IMR-90 (cell line): Measurements from ENCODE around the gene MIPEP. TPM values are rescaled to one million over a fixed set of nuclear protein-coding genes. Genes with fewer than 3 reads are reported as not detected.

ENCODE experiments used
- ATAC-seq: fragments of 200-7000 bp; cut with Tn5 transposase; 2 replicates; pipeline ENCODE4 v1.9.1; 2020; ENCODE audit warnings: low read depth, mild to moderate bottlenecking, moderate library complexity
- BruUV-seq: library from RNA; stranded (reverse); fragments of 400-500 nt; replicated peaks from 2 replicates; lab custom pipeline; 2021; lab: Mats Ljungman, UMichigan
- CTCF ChIA-PET: fragments of 300-600 bp; formaldehyde crosslinking; extraction: SDS; loops from one replicate; lab custom pipeline; 2021; ENCODE audit warnings: antibody characterized with exemption; lab: Yijun Ruan, JAX
- POLR2A ChIA-PET: fragments of 300-600 bp; sonication (Branson Sonifier 250); formaldehyde crosslinking; loops from one replicate; lab custom pipeline; 2022; ENCODE audit warnings: antibody characterized with exemption; ENCODE audit not compliant: unreplicated experiment; lab: Charles Lee
- DNase-seq: peaks from one replicate; pipeline ENCODE4 v3.0.0; 2013
- H2AFZ ChIP-seq: replicated peaks from 2 replicates; pipeline ENCODE3; 2013; ENCODE audit warnings: low read length, mild to moderate bottlenecking; ENCODE audit not compliant: poor library complexity
- H2AK5ac ChIP-seq: 2 replicates; pipeline ENCODE4 v1.6.1; 2013; ENCODE audit warnings: low read depth, low read length, inconsistent platforms
- H2AK9ac ChIP-seq: replicated peaks from 2 replicates; pipeline ENCODE3; 2013; ENCODE audit warnings: mild to moderate bottlenecking, low read depth, low read length, moderate library complexity; ENCODE audit not compliant: poor library complexity
- H2BK120ac ChIP-seq: 2 replicates; pipeline ENCODE4 v1.6.1; 2013; ENCODE audit warnings: low read depth, low read length, inconsistent platforms
- H2BK15ac ChIP-seq: 3 replicates; pipeline ENCODE4 v1.6.1; 2013; ENCODE audit warnings: low read depth, low read length, inconsistent platforms
- H2BK20ac ChIP-seq: 2 replicates; pipeline ENCODE4 v1.6.1; 2013; ENCODE audit warnings: low read depth, mild to moderate bottlenecking, inconsistent platforms, low read length, moderate library complexity
- H2BK5ac ChIP-seq: 2 replicates; pipeline ENCODE4 v1.6.1; 2013; ENCODE audit warnings: mild to moderate bottlenecking, low read depth, low read length, inconsistent platforms; ENCODE audit not compliant: poor library complexity, severe bottlenecking
- H3K14ac ChIP-seq: replicated peaks from 2 replicates; pipeline ENCODE4 v1.6.1; 2013; ENCODE audit warnings: low read depth, low read length, inconsistent platforms
- H3K18ac ChIP-seq: 2 replicates; pipeline ENCODE4 v1.6.1; 2013; ENCODE audit warnings: low read depth, low read length, control low read depth
- H3K23ac ChIP-seq: 2 replicates; pipeline ENCODE4 v1.6.1; 2013; ENCODE audit warnings: low read depth, low read length, inconsistent platforms
- H3K27ac ChIP-seq: 2 replicates; pipeline ENCODE4 v1.5.1; 2013; ENCODE audit warnings: mild to moderate bottlenecking, control low read depth, low read length; ENCODE audit not compliant: insufficient read depth
- H3K27me3 ChIP-seq: 2 replicates; pipeline ENCODE4 v1.6.1; 2013; ENCODE audit warnings: low read length; ENCODE audit not compliant: control insufficient read depth, insufficient read depth
- H3K36me3 ChIP-seq: 2 replicates; pipeline ENCODE4 v1.6.1; 2013; ENCODE audit warnings: low read length, mixed read lengths; ENCODE audit not compliant: control insufficient read depth, insufficient read depth
- H3K4ac ChIP-seq: 2 replicates; pipeline ENCODE4 v1.6.1; 2013; ENCODE audit warnings: low read depth, low read length, inconsistent platforms
- H3K4me1 ChIP-seq: 2 replicates; pipeline ENCODE4 v1.6.1; 2013; ENCODE audit warnings: low read length, mixed read lengths; ENCODE audit not compliant: control insufficient read depth, insufficient read depth
- H3K4me2 ChIP-seq: 2 replicates; pipeline ENCODE4 v1.6.1; 2013; ENCODE audit warnings: low read depth, mild to moderate bottlenecking, control low read depth, low read length, moderate library complexity
- H3K4me3 ChIP-seq: 2 replicates; pipeline ENCODE4 v1.5.1; 2013; ENCODE audit warnings: low read depth, mild to moderate bottlenecking, control low read depth, low read length, moderate library complexity; ENCODE audit not compliant: insufficient read depth
- H3K56ac ChIP-seq: 2 replicates; pipeline ENCODE4 v1.6.1; 2013; ENCODE audit warnings: low read length, inconsistent platforms; ENCODE audit not compliant: insufficient read depth; ENCODE audit errors: extremely low read depth
- H3K79me1 ChIP-seq, 2 experiments: 2 replicates each; pipeline ENCODE4 v1.6.1; 2013; ENCODE audit warnings: low read length in 2 of 2, inconsistent platforms in 1 of 2, low read depth in 1 of 2
- H3K9ac ChIP-seq: 2 replicates; pipeline ENCODE4 v1.6.1; 2013; ENCODE audit warnings: low read depth, low read length, control low read depth
- H3K9me1 ChIP-seq: 2 replicates; pipeline ENCODE4 v1.6.1; 2013; ENCODE audit warnings: low read length, inconsistent platforms; ENCODE audit not compliant: insufficient read depth
- H3K9me3 ChIP-seq: 2 replicates; pipeline ENCODE4 v1.6.1; 2013; ENCODE audit warnings: low read length; ENCODE audit not compliant: control insufficient read depth, insufficient read depth
- H4K20me1 ChIP-seq: 2 replicates; pipeline ENCODE4 v1.6.1; 2013; ENCODE audit warnings: low read length, inconsistent platforms; ENCODE audit not compliant: insufficient read depth
- H4K5ac ChIP-seq: 2 replicates; pipeline ENCODE4 v1.6.1; 2013; ENCODE audit warnings: mild to moderate bottlenecking, low read depth, low read length, control low read depth
- H4K8ac ChIP-seq, 2 experiments: 2 replicates each; pipeline ENCODE4 v1.6.1; 2013; ENCODE audit warnings: low read depth in 2 of 2, low read length in 2 of 2, control low read depth in 1 of 2, inconsistent platforms in 1 of 2
- H4K91ac ChIP-seq: 2 replicates; pipeline ENCODE4 v1.6.1; 2013; ENCODE audit warnings: low read depth, low read length, inconsistent platforms; ENCODE audit not compliant: insufficient read depth
- BHLHE40 ChIP-seq: fragments of 150-350 bp; IDR thresholded peaks from 2 replicates; pipeline ENCODE4 v1.6.1; 2016; ENCODE audit warnings: mild to moderate bottlenecking, low read depth, low read length
- CEBPB ChIP-seq: IDR thresholded peaks from 2 replicates; pipeline ENCODE4 v1.6.1; 2012; ENCODE audit warnings: low read depth, low read length, improper control_type of control experiment
- CHD1 ChIP-seq: IDR thresholded peaks from 2 replicates; pipeline ENCODE4 v1.6.1; 2012; ENCODE audit warnings: low read depth, low read length, improper control_type of control experiment
- FOS ChIP-seq: fragments of 150-350 bp; IDR thresholded peaks from 2 replicates; pipeline ENCODE4 v1.6.1; 2016; ENCODE audit warnings: low read depth, low read length
- MAFK ChIP-seq: IDR thresholded peaks from 2 replicates; pipeline ENCODE4 v1.6.1; 2012; ENCODE audit warnings: low read depth, low read length, improper control_type of control experiment
- MXI1 ChIP-seq: IDR thresholded peaks from 2 replicates; pipeline ENCODE4 v1.6.1; 2012; ENCODE audit warnings: low read depth, mild to moderate bottlenecking, low read length, moderate library complexity, borderline replicate concordance
- NFE2L2 ChIP-seq: fragments of 150-350 bp; IDR thresholded peaks from 2 replicates; pipeline ENCODE4 v1.6.1; 2016; ENCODE audit warnings: low read depth, mild to moderate bottlenecking, low read length
- POLR2A ChIP-seq: IDR thresholded peaks from 2 replicates; pipeline ENCODE4 v1.6.1; 2012; ENCODE audit warnings: mild to moderate bottlenecking, low read depth, low read length
- RAD21 ChIP-seq: IDR thresholded peaks from 2 replicates; pipeline ENCODE4 v1.6.1; 2012; ENCODE audit warnings: low read length, improper control_type of control experiment
- RCOR1 ChIP-seq: IDR thresholded peaks from 2 replicates; pipeline ENCODE4 v1.6.1; 2012; ENCODE audit warnings: mild to moderate bottlenecking, low read length, improper control_type of control experiment; ENCODE audit not compliant: insufficient replicate concordance
- RFX5 ChIP-seq: IDR thresholded peaks from 2 replicates; pipeline ENCODE4 v1.8.0; 2012; ENCODE audit warnings: low read depth, mild to moderate bottlenecking, low read length, moderate library complexity
- SMC3 ChIP-seq: fragments of 150-350 bp; IDR thresholded peaks from 2 replicates; pipeline ENCODE4 v1.6.1; 2016; ENCODE audit warnings: low read depth, mild to moderate bottlenecking, antibody characterized with exemption, low read length, moderate library complexity
- USF2 ChIP-seq: fragments of 150-350 bp; IDR thresholded peaks from 2 replicates; pipeline ENCODE4 v1.6.1; 2017; ENCODE audit warnings: mild to moderate bottlenecking, antibody characterized with exemption, low read length, low read depth
- WGBS, 2 experiments: methylation state at CpG; one replicate each; pipeline versions ENCODE4 v1.1.5 to v1.1.7; 2013; ENCODE audit warnings: missing lambda C conversion rate in 2 of 2; ENCODE audit not compliant: insufficient read length in 1 of 2; ENCODE audit errors: extremely low coverage in 2 of 2; 5-methylcytosine and 5-hydroxymethylcytosine counted together
- dilution Hi-C: fragments of 300-500 bp; cut with HindIII; formaldehyde crosslinking; loops from one replicate; pipeline ENCODE4 v1.14.3; 2018; ENCODE audit warnings: low sequenced_read_pairs; ENCODE audit not compliant: unreplicated experiment
- in situ Hi-C: fragments of 300-500 bp; cut with MboI; formaldehyde crosslinking; loops from 3 replicates; pipeline ENCODE4 v1.14.3; 2019; ENCODE audit warnings: low sequenced_read_pairs, inconsistent platforms, mixed read lengths
- intact Hi-C: fragments of 100-400 bp; cut with micrococcal nuclease; formaldehyde crosslinking; loops from 2 replicates; pipeline ENCODE4 v1.10.0; 2022
- polyA plus RNA-seq, 3 experiments: library from polyadenylated mRNA; depleted of rRNA; stranded (reverse); fragments of >200 nt; gene quantifications; 2 replicates each; pipeline ENCODE4 v1.2.3, GENCODE V29; 2012; ENCODE audit warnings: low replicate concordance in 1 of 3
- total RNA-seq: library from RNA; depleted of rRNA; stranded (reverse); fragments of >200 nt; gene quantifications from 2 replicates; pipeline ENCODE4 v1.2.3, GENCODE V29; 2012
- TF ChIP-seq, protein P1 (sequence below): conservative IDR thresholded peaks from 2 replicates; pipeline ENCODE4 v1.5.1; 2012; ENCODE audit warnings: mild to moderate bottlenecking, low read depth, low read length, improper control_type of control experiment
- TF ChIP-seq, protein P2 (sequence below): fragments of 150-350 bp; IDR thresholded peaks from 2 replicates; pipeline ENCODE4 v1.6.1; 2016; ENCODE audit warnings: low read depth, mild to moderate bottlenecking, low read length, moderate library complexity, borderline replicate concordance

The MIPEP gene
- total and polyA plus RNA-seq, 2 of the 4 experiments (the other 2 are of a cell fraction) = 15.0 to 21.5 TPM

DNA sequence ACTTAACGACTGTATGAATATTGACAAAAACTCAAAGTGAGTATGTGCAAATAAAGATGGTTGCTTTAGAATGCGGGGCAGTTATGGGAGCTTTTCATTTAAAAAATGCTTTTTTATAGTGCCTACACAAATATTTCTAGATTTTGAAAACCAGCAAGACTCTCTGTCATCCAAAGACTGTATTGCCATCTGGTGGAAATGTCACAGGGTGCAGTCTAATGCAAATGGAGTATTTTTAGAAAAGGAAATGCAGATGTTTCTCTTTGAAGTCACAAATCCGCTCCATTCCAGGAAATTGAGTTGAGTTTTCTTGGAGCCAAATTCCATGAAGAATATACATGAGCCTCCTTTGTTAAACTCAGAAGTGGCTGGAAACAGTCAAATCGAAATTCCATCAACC, 10.4 kb upstream of the MIPEP start:
- H2AK9ac ChIP-seq = no peak overlapping the region
- H4K20me1 ChIP-seq = no peaks in the 10 kb centered on the region
- H4K5ac ChIP-seq = peak overlapping the region; percentile 51; the same call in 1 of the 2 replicates
- no peak overlapping the region for H2AK5ac ChIP-seq
- POLR2A ChIA-PET = interaction anchor here (0.7 kb wide), 1 partner anchor 33 kb away, joined by 22 read pairs; no protein-coding TSS in a partner anchor
- H3K4ac ChIP-seq = peak overlapping the region; percentile 84; the same call in 1 of the 2 replicates
- peak overlapping the region; percentile 78; the same call in 1 of the 2 replicates for H3K27ac ChIP-seq
- peak overlapping the region; percentile 26; the same call in 1 of the 2 replicates for H3K23ac ChIP-seq
- H3K9me3 ChIP-seq = no peaks in the 10 kb centered on the region; the same call in 1 of the 2 replicates
- H3K36me3 ChIP-seq = no peaks in the 10 kb centered on the region
- H3K9me1 ChIP-seq = peaks cover 12% of the 10 kb centered on the region
- no peaks in the 10 kb centered on the region for H3K79me1 ChIP-seq
- peaks cover 14% of the 10 kb centered on the region for H3K4me1 ChIP-seq
- dilution Hi-C loops = no loop called here
- no TSS peak for BruUV-seq
- H4K91ac ChIP-seq = 0 out of 2 replicates have a peak overlapping the region, but pooled peaks have one; percentile 23
- peak overlapping the region; percentile 89 for H2BK5ac ChIP-seq
- no peak overlapping the region for H3K56ac ChIP-seq
- H3K18ac ChIP-seq = peak overlapping the region; percentile 51; the same call in 1 of the 2 replicates
- ATAC-seq = peak; percentile 51
- no peak overlapping the region for H2AFZ ChIP-seq
- in situ Hi-C loops = loop anchor here (25.0 kb wide), 1 partner anchor 537 kb away; no protein-coding TSS in a partner anchor
- intact Hi-C loops = loop anchor here (2.0 to 5.0 kb wide), 2 partner anchors 433 to 522 kb away; no protein-coding TSS in a partner anchor
- peak overlapping the region; percentile 92 for H2BK20ac ChIP-seq
- DNase-seq = peak; percentile 74
- H2BK15ac ChIP-seq = no peak overlapping the region
- peak overlapping the region; percentile 99; the same call in 1 of the 2 replicates for H2BK120ac ChIP-seq
- 0 out of 2 replicates have a peak overlapping the region, but pooled peaks have one; percentile 17 for H3K14ac ChIP-seq
- peak overlapping the region in 1 of 2 experiments; percentile 69; a peak in 3 of 4 replicates for H4K8ac ChIP-seq
- WGBS, 2 experiments = no CpG with 5 or more reads among the region's 4 CpGs
- CTCF ChIA-PET = interaction anchor here (0.7 to 1.9 kb wide), 3 partner anchors 10 to 226 kb away, joined by 4 to 9 read pairs (median 7); partner anchors contain the start of gene MIPEP
- H3K9ac ChIP-seq = no peak overlapping the region; the same call in 1 of the 2 replicates
- no peak overlapping the region for H3K4me3 ChIP-seq
- H3K27me3 ChIP-seq = no peaks in the 10 kb centered on the region
- peak overlapping the region; percentile 19; the same call in 1 of the 2 replicates for H3K4me2 ChIP-seq
- peak; percentile 62 for TF ChIP-seq SMC3
- TF ChIP-seq RAD21 = peak; percentile 68
- no peak for TF ChIP-seq CHD1
- no peak for TF ChIP-seq BHLHE40
- TF ChIP-seq RCOR1 = no peak
- TF ChIP-seq, protein P1, sequence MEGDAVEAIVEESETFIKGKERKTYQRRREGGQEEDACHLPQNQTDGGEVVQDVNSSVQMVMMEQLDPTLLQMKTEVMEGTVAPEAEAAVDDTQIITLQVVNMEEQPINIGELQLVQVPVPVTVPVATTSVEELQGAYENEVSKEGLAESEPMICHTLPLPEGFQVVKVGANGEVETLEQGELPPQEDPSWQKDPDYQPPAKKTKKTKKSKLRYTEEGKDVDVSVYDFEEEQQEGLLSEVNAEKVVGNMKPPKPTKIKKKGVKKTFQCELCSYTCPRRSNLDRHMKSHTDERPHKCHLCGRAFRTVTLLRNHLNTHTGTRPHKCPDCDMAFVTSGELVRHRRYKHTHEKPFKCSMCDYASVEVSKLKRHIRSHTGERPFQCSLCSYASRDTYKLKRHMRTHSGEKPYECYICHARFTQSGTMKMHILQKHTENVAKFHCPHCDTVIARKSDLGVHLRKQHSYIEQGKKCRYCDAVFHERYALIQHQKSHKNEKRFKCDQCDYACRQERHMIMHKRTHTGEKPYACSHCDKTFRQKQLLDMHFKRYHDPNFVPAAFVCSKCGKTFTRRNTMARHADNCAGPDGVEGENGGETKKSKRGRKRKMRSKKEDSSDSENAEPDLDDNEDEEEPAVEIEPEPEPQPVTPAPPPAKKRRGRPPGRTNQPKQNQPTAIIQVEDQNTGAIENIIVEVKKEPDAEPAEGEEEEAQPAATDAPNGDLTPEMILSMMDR = peak; percentile 74
- TF ChIP-seq FOS = no peak
- TF ChIP-seq, protein P2, sequence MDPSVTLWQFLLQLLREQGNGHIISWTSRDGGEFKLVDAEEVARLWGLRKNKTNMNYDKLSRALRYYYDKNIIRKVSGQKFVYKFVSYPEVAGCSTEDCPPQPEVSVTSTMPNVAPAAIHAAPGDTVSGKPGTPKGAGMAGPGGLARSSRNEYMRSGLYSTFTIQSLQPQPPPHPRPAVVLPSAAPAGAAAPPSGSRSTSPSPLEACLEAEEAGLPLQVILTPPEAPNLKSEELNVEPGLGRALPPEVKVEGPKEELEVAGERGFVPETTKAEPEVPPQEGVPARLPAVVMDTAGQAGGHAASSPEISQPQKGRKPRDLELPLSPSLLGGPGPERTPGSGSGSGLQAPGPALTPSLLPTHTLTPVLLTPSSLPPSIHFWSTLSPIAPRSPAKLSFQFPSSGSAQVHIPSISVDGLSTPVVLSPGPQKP = no peak
- TF ChIP-seq POLR2A = no peak
- TF ChIP-seq USF2 = no peak
- no peak for TF ChIP-seq RFX5
- no peak for TF ChIP-seq MXI1
- TF ChIP-seq NFE2L2 = no peak
- TF ChIP-seq CEBPB = no peak
- TF ChIP-seq MAFK = no peak
